HG03575 (cell line): ENCODE measurements around the gene RYR3.

ENCODE experiments used
- ATAC-seq: cut with Tn5 transposase; IDR thresholded peaks from one replicate; pipeline ENCODE4 v1.9.1; 2021; ENCODE audit not compliant: unreplicated experiment, insufficient number of reproducible peaks, low FRiP score; ENCODE audit errors: extremely low read depth

The RYR3 gene

DNA sequence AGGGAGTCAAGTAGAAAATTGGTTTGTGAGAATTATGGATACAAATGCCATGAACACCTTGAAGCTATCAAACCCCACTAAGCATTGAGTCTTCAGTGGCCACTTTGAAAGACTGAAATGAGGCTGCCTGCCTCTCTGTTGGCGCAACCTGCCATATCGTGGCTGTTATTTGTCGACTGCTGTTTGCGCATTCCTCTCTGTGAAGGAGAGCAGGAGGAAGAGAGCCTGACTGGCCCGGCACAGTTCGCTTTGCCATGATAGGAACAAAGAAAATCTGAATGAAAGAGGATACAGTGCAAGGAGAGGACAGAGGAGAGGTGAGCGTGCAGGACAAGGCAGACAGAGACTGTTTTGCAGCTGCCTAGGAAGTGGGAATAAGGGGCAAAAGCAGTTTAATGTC, 289.4 kb downstream of the RYR3 start:
- ATAC-seq = no peak

DNA sequence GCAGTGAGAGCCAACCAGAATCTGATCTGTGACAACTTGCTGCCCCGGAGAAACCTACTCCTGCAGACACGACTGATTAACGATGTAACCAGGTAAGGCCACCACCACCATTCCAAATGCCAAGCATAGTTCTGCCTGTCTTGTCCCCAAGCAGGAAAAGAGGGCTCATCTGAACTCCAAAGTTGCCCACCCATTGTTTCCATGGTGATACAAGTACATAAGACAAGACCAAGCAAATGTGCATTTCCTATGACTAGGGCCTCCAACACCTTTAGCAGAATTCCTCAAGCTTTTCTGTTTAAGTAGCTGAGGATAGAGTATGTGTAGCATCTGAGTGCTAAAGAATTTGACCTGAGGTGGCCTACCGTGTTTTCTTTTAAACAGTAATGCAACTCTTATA, 290.7 kb downstream of the RYR3 start:
- ATAC-seq = no peak

DNA sequence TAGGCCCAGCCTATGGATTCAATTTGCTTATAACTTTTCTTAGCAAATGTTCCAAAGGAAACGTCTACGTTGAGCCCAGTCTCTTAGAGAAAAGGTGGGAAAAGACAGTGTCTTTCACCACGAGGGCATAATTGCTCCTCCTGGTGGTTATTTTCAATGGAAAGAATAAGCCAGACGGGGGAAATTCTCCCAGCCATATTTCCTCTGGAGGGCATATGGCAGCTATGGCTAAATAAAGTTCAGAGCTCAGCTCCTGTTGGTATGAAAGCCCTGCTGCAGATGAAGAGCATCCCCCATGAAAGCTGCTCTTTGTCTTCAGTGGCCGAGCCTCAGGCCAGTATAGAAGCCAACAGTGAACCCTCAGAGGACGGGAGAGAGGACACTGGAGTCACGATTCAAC, 297.9 kb downstream of the RYR3 start:
- ATAC-seq = no peak

DNA sequence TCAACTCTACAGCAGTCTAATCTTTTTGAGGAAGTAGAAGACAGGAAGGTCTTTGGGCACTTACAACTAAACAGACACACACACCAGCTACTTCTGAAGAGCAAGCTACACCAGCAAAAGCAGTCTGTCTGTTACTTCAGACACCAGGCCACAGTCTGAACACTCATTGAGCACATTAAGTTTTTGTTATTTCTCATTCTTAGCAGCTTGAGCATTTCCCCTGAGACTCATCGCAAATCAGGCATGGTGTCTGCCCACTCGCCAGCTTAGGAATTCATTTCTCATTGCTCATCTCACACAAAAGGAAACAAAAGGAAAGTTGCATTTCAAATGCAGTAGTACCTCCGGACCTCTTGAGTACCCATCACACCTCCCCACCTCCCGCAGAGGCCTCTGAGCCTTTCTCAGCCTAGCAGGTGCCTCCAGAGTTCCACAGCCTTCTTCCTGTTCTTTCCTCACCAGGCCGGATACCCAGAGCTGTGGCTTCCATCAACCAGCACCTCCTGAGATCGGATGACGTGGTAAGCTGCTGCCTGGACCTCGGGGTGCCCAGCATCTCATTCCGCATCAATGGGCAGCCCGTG, 302.0 kb downstream of the RYR3 start:
- ATAC-seq = no peak

DNA sequence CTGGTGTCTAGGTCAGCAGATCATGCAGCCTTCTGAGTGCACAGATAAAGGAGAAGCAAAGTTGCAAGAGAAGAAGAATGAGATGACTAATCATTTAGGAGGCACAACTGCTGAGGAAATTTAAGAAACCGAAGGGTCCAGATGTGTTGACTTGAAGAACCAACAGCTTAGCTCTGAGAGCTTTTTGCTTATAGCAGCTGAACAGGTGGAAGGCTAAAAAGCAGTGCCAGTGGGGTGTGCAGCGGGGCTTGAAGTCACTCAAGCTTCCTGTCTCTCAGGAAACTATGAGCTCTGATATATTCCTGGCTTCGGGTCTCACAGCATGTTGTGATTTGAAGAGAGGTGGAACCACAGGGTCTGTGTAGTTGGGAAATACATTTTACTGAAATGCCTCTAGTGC, 305.7 kb downstream of the RYR3 start:
- ATAC-seq = no peak

DNA sequence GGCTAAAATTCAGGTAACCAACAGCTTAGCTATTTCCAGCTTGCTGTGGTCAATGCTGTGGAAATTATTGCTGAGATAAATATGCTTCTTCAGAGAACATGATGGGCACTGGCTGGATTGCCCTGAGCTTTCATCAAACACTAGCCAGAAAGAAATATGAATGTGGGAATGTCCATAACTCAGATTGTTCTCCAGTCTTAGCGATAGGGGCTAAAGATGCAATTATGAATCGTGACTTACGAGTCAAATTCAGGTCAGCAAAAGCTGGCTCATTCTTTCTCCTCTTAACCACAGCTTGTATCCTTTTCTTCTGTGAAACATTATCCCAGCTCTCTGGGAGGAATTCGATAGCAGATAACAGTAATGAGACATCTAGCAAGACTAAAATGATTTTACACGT, 307.6 kb downstream of the RYR3 start:
- no peak for ATAC-seq

DNA sequence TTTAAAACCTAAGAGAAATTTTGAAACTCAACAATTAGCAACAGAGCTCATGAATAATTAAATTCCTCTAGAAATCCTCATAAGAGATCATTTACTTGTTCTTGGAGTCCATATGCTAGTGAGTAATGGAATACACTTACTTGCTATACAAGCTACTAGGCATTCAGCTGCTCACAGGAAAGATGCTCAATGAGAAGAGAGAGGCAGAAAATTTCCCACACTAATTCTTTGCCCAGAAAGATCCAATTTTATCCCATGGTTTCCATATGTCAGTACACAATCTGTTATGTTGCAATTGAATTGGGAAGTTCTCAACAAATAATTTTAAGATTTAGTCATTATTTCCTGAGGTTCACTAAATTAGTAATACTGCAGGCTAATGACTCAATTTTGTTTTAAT, 310.4 kb downstream of the RYR3 start:
- no peak for ATAC-seq

DNA sequence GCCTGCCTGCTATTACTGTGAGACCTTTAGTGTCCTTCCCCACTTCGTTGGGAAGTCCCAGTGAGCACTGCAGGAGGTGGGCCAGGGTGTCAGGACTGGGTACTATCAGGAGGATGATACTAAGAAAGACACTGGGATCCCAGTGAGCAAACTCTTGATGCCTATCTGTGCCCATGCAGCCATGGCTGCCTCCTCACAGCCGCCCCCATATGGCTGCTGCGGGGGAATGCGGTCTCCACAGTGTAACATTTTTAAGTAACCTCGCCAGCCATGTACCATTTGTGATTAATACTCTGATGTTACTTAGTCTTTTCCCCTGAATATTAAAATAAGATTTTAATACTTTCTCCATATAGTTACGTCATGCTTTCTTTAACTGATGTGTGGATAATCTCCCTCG, 312.2 kb downstream of the RYR3 start:
- no peak for ATAC-seq

DNA sequence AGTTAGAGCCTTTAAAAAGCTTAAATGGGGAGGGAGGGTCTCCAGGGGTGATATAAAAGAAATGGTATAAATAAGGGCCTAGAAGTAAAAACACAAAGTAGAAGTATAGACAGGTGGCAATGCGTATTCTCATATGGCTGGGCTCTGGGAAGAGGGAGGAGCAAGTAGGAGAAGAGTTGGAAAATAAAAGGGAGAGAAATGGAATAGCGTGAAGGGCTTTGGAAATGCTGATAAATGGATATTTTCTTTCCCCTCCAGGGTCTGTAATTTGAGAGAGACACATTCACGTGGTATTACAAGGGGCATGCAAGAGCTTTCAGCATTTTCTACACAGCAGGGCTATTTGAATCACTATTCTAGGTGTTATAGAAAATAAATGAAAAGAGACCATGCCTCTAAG, 313.7 kb downstream of the RYR3 start:
- ATAC-seq = no peak

DNA sequence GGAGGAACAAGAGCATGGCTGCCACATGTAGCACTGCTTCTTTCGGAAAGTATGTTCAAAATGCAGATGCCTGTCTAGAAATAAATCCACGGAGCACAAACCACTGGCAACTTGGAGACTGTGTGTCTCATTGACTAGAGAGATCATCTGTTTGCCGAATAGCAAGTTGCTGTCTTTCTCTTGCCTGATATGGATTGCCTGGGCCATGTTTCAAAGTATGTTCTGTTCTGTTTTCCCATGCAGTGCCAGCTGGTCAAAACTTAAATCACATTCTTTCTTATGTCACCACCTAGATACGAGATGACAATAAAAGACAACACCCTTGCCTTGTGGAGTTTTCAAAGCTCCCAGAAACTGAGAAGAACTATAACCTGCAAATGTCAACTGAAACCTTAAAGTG, 318.9 kb downstream of the RYR3 start:
- ATAC-seq = no peak

DNA sequence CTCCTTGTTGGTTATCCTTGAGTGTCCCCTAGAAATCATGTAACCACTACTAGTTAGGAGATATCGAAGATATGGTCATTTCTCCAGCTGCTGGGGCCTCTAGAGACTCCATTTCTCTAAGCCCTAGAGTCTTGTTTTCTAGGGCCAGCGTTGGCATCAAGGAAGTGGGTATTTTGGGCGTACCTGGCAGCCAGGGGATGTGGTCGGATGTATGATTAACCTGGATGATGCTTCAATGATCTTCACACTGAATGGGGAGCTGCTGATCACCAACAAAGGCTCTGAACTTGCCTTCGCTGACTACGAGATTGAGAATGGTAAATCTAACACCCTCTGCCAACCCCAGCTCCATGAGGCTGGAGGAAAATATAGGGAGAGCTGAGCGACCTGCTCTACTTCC, 325.5 kb downstream of the RYR3 start:
- no peak for ATAC-seq

DNA sequence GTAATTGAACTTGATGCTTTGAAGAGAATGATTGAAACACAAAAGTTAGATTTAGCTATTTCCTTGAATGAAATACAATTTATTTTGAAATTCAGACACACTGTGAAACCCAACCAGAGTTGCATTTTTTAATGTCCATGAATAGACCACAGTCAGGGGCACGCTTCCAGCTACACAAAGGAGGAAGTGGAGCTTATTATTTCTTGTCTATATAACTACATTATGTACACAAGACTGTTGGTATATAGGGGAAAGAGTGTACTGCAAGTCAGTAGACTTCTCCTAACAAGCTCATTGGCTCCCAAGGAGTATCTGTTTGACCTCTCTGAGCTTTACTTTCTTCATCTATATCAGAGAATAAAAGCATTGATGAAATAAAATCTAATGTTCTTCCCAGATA, 326.2 kb downstream of the RYR3 start:
- no peak for ATAC-seq

DNA sequence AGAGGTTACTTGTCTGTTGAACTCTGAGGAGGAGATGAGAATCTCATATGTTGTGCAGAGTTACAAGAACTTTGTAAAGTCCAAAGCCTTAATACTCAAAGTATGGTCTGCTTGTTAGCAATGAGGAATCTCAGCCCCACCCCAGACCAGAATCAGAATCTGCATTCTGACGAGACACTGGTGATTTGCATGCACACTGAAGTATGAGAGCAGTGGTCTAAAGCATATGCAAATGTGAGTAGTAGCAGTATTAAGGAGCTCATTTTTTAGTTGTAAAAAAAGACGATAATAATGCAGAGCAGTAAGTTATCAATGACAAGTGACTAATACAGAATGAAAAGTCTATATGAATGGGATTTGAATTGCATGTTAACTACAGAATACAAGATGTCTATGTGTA, 327.7 kb downstream of the RYR3 start:
- ATAC-seq = no peak

DNA sequence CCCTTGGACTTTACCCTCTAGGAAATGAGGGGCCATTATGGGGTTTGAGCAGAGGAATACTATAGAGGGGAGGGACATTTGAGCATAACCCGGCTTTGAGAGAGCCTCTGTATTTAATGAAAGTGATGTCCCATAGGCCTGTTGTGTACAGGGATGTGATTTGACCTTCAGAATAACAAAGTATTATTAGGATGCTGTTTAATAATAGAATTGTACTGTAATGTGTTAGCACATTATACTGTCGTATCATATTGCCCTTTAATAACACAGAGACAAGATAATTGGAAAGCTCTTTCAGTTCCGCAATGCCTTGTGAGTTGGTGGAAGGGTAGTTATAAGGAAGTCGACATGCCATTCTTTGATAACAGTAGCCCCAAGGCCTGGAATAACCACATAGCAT, 328.3 kb downstream of the RYR3 start:
- ATAC-seq = no peak

DNA sequence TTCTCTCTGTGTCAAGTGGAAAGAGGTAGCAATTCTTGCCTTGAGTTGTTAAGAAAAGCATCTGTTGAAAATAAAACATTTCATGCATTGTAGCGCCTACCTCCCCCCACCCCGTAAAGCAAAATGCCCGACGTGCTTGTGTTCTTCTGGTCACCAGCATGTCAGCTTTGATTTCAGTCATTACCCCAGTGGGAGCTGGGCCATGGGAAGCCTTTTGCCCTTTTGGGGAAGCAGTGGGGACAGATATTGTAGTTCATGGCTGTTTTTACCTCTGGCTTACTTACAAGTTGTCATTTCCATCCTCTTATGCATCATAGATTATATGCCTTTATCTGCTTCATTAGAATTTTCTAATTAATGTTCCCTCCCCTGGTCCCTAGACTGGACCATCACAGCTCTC, 328.7 kb downstream of the RYR3 start:
- ATAC-seq = no peak

DNA sequence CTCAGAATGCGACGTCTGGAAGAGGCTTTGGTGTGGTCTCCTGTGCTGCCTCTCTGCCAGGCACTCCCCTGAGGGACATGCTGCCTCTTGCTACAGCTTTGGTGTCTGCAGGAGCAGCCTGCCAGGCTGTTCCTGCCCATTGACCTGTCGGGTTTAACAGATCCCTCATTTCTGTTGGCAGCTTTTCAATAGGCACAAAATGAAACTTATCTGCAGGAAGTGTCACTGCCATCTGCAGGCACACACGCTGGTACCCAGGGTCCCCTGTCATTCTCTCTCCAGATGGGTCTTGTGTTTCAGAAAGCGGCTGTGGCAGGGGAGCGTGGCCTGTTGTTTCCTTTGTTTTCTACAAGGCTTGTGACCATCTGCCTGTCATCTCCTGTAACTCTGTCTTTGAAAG, 329.2 kb downstream of the RYR3 start:
- ATAC-seq = no peak

DNA sequence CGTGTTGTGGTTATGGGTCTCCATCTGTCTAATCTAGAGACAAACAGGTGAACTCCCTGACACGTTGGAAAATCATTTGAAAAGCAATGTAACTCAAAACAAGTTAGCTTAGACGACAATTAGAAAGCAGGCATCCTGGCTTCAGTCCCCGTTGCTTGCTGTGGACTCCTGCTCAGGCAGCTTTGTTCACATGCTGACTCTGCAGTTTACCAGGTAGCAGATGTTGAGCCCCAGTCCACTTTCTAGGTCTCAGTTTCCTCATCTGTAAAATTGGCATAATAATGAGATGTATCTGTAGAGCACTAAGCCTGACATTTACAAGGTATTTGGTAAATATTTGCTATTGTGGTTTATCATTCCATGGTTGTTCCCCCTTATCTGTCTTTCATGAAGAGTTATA, 330.3 kb downstream of the RYR3 start:
- ATAC-seq = no peak

DNA sequence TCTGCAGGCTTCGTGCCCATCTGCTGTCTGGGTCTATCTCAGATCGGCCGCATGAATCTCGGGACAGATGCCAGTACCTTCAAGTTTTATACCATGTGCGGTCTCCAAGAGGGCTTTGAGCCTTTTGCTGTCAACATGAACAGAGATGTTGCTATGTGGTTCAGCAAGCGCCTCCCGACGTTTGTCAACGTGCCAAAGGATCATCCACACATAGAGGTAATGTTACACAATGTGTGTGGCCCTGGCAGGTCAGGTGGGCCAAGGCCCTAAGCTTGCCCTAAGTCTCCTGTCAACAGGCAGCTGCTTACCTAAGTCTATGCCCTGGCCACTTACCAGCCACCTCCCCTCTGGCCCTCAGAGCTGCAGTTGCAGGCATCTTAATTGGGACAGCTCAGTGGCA, 333.5 kb downstream of the RYR3 start:
- ATAC-seq = no peak

DNA sequence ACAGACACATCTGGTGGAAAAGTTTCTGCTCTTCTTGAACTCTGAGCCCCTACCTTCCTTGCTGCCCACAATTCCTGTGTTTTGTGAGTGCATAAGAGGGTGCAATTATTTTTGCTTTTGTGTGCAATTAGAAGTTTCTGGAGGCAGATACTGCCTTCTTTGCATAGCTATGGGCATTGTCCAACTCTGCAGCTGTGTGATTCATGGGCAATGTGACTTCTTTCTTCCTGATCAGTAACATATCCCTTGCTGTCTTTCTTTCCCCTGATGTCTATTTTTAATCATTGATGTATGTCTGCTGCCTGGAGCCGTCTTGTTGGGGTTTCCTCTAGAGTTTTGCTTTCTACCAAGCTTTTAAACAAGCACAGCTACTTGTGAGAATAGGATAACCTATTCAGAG, 336.0 kb downstream of the RYR3 start:
- no peak for ATAC-seq

DNA sequence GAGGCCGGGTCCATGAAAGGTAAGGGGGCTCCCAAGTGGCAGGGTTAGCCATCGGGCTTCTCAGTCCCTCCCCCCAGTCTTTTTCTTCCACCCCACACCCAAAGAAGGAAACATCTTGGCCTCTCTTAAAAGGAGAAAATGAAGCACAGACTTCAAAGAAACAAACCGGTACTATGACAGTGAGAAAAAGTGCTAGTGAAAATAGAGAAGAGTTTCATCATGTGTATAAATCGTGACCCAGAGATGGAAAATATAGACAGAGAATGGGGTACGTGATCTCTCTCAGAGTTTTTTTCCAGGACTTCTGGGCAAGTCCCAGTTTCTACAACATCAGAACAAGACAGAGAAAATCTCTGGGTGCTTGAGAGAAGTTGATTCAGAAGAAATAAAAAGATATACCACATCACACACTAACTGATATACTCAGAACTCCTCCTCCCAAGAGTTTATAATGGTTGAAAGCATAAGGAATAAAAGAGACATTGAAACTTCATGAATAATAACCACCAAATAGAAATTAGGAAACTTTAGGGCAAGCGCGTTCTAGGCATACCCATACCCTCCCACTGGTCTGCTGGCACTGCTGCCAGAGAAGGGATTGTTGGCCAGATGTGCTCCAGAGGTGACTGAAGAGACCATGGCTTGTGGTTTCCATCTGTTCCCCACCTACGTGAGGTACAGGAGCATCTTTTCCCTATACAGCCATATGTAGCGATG, 338.6 kb downstream of the RYR3 start:
- ATAC-seq = no peak

DNA sequence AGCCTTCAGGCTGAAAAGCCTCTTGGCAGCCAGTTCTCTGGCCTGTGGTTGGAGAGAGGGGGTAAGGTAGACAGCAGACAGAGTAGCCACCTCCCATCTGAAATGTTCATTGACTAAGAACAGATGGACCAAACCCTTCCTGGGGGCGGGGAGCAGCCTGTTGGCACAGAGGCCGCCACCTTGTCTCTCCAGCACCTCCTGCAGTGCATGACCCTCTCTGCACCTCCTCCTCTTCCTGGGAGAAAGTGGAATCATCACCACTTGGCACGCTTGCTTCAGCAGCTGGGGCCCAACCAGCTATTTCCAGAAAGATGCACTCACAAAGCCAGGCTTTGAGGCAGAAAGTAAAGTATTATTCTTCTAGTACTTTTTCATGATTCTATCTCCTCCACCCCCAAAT, 344.1 kb downstream of the RYR3 start:
- ATAC-seq = no peak
